Glutamatergic neuron (in vitro differentiated cells): ENCODE data around the gene CPS1. TPM values are rescaled to one million over a fixed set of nuclear protein-coding genes. Genes with fewer than 3 reads are reported as not detected.
A peak's percentile ranks its signal among the peaks of the same experiment; 100 is the strongest.

Experiments
- DNase-seq: peaks from one replicate; pipeline ENCODE4 v3.0.0; 2022
- H3K27ac Mint-ChIP-seq: one replicate; pipeline ENCODE4 v1.8.0; 2020; ENCODE audit warnings: mild to moderate bottlenecking, mixed read lengths, inconsistent platforms; ENCODE audit not compliant: unreplicated experiment
- H3K27me3 Mint-ChIP-seq: one replicate; pipeline ENCODE4 v1.8.0; 2020; ENCODE audit warnings: mild to moderate bottlenecking, moderate library complexity, mixed read lengths, inconsistent platforms; ENCODE audit not compliant: unreplicated experiment
- H3K36me3 Mint-ChIP-seq: one replicate; pipeline ENCODE4 v1.8.0; 2020; ENCODE audit warnings: mild to moderate bottlenecking, mixed read lengths, inconsistent platforms; ENCODE audit not compliant: unreplicated experiment
- H3K4me1 Mint-ChIP-seq: one replicate; pipeline ENCODE4 v1.8.0; 2020; ENCODE audit warnings: mild to moderate bottlenecking, low read depth, mixed read lengths, inconsistent platforms; ENCODE audit not compliant: unreplicated experiment
- H3K4me3 Mint-ChIP-seq: one replicate; pipeline ENCODE4 v1.8.0; 2020; ENCODE audit warnings: mild to moderate bottlenecking, mixed read lengths, inconsistent platforms; ENCODE audit not compliant: unreplicated experiment
- H3K9me3 Mint-ChIP-seq: one replicate; pipeline ENCODE4 v1.8.0; 2020; ENCODE audit warnings: mild to moderate bottlenecking, moderate library complexity, mixed read lengths, inconsistent platforms; ENCODE audit not compliant: unreplicated experiment
- CTCF ChIP-seq: fragments of 200-600 bp; sonication (generic); IDR thresholded peaks from one replicate; pipeline ENCODE4 v1.5.0; 2021; ENCODE audit not compliant: partially characterized antibody, unreplicated experiment
- total RNA-seq: library from RNA; stranded (reverse); fragmentation: NEBNext Ultra II Directional; extraction: Animal tissue kit (Norgen Biotek cat#: 25700); gene quantifications from one replicate; pipeline ENCODE4 v1.2.1, GENCODE V29; 2021; ENCODE audit not compliant: unreplicated experiment

CPS1 gene
- total RNA-seq, 1 donor from 2014 or later, result 31.1 TPM

DNA sequence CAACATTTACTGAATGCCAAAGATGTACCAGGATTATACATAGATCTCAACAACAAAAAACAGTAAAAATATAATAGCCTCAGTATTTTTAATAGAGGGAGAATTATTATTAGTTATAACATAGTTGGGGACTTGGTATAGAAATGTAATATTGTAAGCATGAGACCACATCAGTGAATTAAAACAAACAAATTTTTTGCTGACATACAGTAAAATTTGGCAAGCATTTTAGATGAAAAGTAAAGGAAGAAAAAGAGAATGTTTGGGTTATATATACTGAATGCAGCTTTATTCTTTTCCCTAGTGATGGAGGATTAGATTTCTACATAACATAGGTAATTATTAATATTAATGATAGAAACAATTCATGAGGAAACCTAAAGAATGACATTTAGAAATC, 10.9 kb downstream of the CPS1 start:
- Mint-ChIP-seq H3K36me3 (no peaks in the 10 kb centered on the region), H3K27ac (no peak overlapping the region), H3K9me3 (no peaks in the 10 kb centered on the region), H3K4me3 (no peak overlapping the region), H3K4me1 (no peaks in the 10 kb centered on the region), H3K27me3 (no peaks in the 10 kb centered on the region)
- no peak for TF ChIP-seq CTCF
- no peak for DNase-seq

DNA sequence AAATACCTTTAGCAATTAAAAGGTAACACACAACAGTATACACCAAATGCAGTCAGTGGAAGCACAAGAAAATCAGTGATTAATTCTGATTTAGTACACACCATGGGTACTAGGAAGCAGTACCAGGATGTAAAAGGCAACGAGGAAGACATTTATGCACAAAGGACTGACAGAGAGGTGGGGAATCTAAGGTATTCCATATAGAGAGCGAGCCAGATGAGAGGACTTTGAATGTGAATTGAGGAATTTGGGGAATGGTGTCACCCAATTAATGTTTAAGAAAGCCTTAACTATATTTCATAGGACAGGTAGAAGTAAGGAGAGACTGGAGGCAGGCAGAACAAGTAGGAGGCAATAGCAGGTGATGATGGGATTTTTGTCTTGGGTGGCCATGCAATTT, 11.7 kb downstream of the CPS1 start:
- DNase-seq, result no peak
- Mint-ChIP-seq H3K36me3 (no peaks in the 10 kb centered on the region), H3K27me3 (no peaks in the 10 kb centered on the region), H3K27ac (no peak overlapping the region), H3K4me3 (no peak overlapping the region), H3K4me1 (no peaks in the 10 kb centered on the region), H3K9me3 (no peaks in the 10 kb centered on the region)
- no peak for TF ChIP-seq CTCF

DNA sequence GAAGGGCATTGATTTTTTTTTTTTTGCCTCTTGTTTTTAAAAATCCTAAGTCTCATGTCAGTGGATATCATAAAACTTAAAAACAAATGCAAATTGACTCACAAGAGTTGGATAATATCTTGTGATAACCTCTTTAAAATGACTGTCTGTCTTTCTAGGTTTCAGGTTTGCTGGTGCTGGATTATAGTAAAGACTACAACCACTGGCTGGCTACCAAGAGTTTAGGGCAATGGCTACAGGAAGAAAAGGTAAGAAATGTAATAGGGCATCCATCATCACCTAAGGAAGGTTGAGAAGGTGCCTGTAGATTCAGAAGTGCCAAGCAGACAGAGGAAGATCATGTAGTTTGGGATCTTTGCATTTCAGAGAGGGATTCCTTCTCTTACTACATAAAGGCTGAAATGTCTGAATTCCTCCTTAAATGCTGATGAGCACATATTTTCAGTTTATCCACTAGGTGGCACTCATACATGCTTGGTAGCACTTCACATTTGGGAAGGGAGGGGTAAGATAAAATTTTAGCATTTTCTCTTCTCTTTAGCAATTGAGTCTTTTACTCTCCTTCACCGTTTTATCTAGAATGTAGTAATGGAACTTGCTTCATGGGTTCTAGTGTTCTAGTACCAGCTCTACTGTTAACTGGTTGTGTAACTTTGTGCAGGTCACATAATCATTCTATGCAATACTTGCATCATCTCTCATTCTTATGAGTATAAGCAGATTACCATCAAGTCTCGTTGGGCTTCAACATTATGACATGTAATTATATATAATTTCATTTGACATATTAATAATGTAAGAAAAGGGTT, 21.1 kb downstream of the CPS1 start:
- Mint-ChIP-seq H3K4me1 (peaks cover 8% of the 10 kb centered on the region), H3K4me3 (no peak overlapping the region), H3K9me3 (no peaks in the 10 kb centered on the region), H3K36me3 (no peaks in the 10 kb centered on the region), H3K27me3 (peaks cover 2% of the 10 kb centered on the region), H3K27ac (no peak overlapping the region)
- peak; percentile 82 for TF ChIP-seq CTCF
- no peak for DNase-seq

DNA sequence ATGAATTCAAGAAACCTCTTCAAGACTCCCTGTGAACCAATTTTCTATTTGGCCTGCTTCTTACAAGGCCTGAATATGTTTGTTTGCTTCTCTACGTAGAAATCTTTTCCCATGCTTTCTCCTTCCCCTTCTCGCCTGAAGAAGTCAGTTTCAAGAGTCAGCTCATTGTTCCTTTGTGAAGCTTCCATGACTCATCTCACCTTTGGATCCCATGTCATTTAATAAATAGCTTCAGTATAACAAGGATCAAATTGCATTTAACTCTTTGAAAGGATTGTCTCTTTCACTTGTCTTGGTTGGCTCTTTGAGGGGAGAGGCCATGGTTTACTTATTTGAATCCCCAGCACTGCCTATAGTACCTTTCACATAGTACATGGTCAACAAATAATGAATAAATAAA, 28.4 kb downstream of the CPS1 start:
- Mint-ChIP-seq H3K4me1 (no peaks in the 10 kb centered on the region), H3K4me3 (no peak overlapping the region), H3K36me3 (no peaks in the 10 kb centered on the region), H3K9me3 (peaks cover 2% of the 10 kb centered on the region), H3K27ac (no peak overlapping the region), H3K27me3 (no peaks in the 10 kb centered on the region)
- DNase-seq, result no peak
- TF ChIP-seq CTCF, result no peak

DNA sequence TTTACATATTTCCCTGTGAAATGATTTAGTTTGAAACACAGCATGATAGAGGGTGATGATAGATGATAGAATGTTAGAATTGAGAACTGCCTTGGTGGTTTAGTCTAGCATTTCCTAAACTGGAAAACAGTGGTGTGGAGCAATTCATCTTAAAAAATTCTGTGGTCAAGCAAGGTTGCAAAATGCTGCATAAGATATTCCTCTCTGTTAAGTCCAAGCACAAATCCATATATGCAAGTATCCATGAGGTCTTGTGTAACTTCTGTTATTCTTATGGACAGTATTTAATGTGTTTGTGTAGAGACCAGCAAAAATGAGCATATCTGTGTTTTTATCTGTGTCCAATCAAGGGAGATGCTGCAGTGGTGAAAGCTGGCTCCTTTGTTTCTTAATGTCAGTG, 30.0 kb downstream of the CPS1 start:
- H3K27me3 Mint-ChIP-seq, result no peaks in the 10 kb centered on the region
- H3K9me3 Mint-ChIP-seq, result peaks cover 2% of the 10 kb centered on the region
- no peaks in the 10 kb centered on the region for H3K36me3 Mint-ChIP-seq
- no peak overlapping the region for H3K27ac Mint-ChIP-seq
- no peak overlapping the region for H3K4me3 Mint-ChIP-seq
- H3K4me1 Mint-ChIP-seq, result no peaks in the 10 kb centered on the region
- DNase-seq, result no peak
- no peak for TF ChIP-seq CTCF
